ENCODE data around the gene PIK3AP1.
A peak's percentile ranks its signal among the peaks of the same experiment; 100 is the strongest.

PIK3AP1 gene

DNA sequence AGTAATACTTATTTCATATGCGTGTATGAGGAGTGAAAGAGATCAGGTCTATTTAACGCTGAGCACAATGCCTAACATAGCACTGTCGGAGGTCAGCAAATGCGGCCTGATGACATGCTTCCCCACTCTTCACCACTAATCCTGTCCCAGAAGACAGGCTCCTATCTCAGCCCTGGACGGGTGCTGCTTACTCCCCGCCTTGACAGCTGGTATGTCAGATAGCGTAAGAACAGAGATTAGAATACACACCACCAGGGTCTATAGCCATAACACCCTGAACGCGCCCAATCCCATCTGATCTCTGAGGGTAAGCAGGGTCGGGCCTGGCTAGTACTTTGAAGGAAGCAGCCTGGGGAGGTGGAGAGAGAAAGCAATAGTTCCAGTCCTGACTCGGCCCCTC lies 101.2 kb downstream of the PIK3AP1 start:
- no peak for DNase-seq (ENCODE audit: low read depth in 3 of 3, low spot score in 1 of 3)

- DNase-seq (ENCODE audit: low read depth in 3 of 3, low spot score in 1 of 3) = no peak
These were observed 101.7 kb downstream of the PIK3AP1 start for GRCh38 chr10:96618653-96619052.

- no peak for DNase-seq (ENCODE audit: low read depth in 3 of 3, low spot score in 1 of 3)
These were observed 103.4 kb downstream of the PIK3AP1 start for GRCh38 chr10:96616961-96617360.

- DNase-seq (ENCODE audit: low read depth in 3 of 3, low spot score in 1 of 3) = no peak
These were observed 105.8 kb downstream of the PIK3AP1 start for GRCh38 chr10:96614515-96614914.

DNA sequence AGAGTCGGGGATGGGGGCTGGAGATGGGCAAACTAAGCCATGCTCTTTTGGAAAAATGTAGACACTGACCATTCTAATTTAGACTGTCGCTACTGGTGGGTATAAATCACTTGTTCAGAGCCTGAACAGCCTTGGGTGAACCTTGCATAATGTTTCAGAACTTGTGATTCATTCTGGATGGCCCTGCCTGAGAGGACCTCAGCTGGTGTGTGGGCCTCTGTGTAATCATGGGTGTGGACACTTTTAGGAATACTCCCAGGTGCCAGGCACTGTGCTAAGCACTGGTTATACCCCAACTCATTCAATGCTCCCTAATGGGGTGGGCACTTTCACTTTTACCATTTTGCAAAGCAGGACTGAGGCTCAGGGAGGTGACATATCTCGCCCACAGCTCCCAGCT lies 106.7 kb downstream of the PIK3AP1 start:
- DNase-seq (ENCODE audit: low read depth in 3 of 3, low spot score in 1 of 3) = no peak

DNA sequence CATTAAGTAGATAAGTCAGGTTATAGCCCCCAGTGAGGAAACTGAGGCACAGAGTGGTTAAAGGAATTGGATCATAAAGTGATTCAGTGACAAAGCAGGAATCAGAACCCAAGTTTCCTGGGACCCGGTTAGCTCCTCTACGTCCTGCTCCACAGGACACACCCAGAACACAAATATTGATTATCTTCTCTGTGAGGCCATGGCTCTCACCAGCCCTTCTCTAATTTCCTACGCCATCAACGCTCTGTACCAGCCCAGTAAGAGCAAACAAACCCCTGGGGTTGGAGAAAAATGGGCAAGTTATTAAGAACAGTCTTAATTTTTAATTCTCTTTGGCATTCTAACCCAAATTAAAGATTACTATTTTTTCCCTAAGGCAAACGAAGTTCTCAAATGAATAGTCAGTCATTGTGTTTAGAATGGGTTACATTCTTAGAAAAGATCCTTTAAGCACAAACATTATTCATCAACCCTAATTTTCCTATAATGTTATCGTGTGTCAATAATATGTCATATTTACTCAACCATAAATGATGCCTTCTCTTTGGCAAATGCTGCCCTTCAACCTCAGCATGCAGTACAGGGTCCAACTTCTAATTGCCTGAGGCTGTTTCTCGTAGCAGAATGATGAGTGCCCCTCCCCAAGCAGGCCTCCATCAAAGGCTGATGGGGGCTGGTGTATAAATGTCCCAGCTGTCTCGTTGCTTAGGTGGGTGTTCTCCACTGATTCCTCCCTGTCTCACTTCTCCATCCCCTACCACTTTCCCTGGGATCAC lies 108.1 kb downstream of the PIK3AP1 start:
- DNase-seq (ENCODE audit: low read depth in 3 of 3, low spot score in 1 of 3) = no peak

DNA sequence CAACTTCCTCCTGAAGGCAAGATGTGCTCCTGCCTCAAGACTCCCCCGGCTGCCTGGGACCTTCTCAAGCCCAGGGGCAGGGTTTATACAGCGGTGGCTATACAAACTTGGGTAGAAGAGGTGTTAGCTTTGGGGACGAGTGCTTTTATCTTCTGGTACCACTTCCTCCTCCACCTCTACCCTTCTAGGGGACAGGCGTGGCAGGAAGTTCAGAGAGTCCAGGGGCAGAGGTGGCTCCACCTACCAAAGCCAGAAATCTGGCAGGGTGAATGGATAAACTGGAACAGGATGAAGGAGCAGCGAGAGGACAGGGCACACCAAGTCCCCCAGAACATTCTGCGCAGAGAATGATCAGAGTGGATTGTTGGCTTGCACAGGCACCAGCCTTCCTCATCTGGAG lies 109.5 kb downstream of the PIK3AP1 start:
- no peak for DNase-seq (ENCODE audit: low read depth in 3 of 3, low spot score in 1 of 3)

DNA sequence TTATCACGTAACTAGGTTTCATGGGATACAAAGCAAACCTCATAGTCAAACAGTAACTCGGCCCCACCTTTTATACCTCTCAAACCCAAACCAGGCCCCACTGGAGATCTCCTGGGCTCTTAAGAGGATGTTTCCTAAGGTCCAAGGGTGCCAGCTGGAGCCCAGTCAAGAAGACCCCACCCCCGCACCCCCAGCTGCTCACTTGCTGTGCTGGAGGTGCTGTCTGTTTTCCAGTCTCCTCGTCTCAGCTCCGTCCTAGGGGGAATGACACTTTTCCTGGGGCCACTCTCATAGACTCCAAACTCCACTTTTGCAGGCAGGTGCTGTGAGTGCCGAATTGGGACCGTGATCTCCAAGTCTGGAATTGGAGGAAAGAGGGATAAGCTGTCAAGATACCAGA lies 110.8 kb downstream of the PIK3AP1 start:
- DNase-seq (ENCODE audit: low read depth in 3 of 3, low spot score in 1 of 3) = no peak

DNA sequence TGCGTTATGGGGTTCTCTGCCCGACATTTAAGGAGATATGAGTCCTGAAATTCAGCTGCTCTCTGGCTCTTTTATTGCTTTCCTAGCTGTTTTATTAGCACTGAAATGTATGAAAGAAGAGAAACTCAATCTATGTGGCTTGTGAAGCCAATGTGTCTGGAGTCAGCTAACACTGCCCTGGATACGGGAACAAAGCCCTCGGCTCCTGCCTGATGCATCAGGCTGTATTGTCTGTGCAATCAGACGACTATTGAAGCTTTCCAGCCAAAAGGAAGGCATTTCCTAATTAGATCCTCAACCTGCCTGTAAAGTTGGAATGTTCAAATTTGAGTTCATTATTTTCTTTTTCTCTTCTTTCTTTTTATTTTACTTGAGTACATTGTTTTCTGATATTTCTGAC lies 111.5 kb downstream of the PIK3AP1 start:
- DNase-seq (ENCODE audit: low read depth in 3 of 3, low spot score in 1 of 3) = no peak

GRCh38 chr10:96608262-96608661 lies 112.1 kb downstream of the PIK3AP1 start:
- DNase-seq (ENCODE audit: low read depth in 3 of 3, low spot score in 1 of 3) = no peak

DNA sequence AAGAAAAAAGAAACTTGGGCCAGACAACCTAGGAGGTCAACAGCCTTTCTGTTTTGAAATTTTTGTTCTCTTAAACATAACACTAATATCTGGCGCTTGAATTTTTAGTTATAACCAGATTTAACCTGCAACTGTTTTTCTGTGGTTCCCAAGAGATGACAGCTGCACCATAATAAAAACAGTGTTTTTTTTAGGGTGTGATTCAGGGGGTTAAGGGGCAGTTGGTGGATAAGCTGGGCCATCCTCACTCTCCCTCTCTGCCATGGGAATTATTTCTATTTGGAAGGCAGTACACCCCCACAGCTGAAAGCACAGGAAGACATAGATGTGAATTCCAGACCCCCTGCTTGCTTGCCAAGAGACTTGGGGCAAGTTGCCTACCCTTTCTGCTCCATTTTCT lies 113.4 kb downstream of the PIK3AP1 start:
- DNase-seq (ENCODE audit: low read depth in 3 of 3, low spot score in 1 of 3) = no peak

DNA sequence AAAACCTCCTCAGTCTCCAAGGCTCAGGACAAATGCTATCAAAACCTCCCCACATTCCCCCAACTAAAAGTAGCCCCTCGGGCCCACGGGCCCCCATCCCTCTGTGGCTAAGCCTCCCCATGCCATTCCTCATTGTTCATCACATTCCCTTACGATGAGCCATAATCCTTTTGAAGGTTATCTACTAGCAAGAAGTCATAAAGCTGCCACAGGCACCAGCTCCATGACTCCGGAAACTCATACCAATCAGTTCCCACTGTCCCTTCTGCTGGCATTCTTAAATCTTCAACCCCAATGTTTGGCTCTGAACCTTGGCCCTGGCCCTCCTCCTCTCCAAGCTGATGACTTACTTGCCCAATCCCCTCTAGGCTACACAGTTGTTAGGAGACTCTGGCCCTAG lies 114.1 kb downstream of the PIK3AP1 start:
- no peak for DNase-seq (ENCODE audit: low read depth in 3 of 3, low spot score in 1 of 3)

DNA sequence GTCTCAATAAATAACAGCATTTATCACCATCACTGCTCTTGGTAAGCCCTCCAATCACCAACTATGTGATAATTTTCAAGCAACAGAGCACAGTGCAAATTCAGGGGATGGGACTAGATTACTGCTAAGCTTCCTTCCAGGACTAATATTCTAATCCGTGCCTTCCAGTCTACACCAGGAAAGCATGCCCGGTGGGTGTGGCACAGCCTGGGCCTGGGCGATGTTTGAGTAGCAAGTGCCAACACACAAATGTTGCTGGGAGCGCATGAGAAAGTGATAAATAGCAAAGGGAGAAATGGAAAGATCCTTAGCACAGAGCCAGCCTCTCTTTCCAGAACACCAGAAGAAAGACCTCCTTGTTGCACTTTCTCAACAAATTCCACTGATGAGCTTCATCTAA lies 120.0 kb downstream of the PIK3AP1 start:
- no peak for DNase-seq (ENCODE audit: low read depth in 3 of 3, low spot score in 1 of 3)

DNA sequence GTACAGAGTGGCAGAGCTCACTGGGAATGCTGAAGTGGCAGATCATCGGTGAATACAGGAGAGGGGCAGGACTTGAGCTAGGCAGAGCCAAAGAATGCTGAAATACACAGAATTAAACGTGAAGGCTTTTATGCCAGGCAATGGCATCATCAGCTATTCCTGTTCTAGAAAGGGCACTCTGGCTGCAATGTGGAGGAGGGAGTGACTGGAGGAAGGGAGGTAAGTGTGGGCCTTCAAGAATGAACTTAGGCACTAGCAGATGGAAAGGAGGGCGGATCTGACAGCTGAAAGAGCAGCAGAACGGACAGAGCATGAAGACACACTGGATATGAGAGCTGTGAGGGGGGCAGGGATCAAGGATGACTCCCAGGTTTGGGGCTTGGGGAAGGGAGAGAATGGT lies 121.5 kb downstream of the PIK3AP1 start:
- no peak for DNase-seq (ENCODE audit: low read depth in 3 of 3, low spot score in 1 of 3)

DNA sequence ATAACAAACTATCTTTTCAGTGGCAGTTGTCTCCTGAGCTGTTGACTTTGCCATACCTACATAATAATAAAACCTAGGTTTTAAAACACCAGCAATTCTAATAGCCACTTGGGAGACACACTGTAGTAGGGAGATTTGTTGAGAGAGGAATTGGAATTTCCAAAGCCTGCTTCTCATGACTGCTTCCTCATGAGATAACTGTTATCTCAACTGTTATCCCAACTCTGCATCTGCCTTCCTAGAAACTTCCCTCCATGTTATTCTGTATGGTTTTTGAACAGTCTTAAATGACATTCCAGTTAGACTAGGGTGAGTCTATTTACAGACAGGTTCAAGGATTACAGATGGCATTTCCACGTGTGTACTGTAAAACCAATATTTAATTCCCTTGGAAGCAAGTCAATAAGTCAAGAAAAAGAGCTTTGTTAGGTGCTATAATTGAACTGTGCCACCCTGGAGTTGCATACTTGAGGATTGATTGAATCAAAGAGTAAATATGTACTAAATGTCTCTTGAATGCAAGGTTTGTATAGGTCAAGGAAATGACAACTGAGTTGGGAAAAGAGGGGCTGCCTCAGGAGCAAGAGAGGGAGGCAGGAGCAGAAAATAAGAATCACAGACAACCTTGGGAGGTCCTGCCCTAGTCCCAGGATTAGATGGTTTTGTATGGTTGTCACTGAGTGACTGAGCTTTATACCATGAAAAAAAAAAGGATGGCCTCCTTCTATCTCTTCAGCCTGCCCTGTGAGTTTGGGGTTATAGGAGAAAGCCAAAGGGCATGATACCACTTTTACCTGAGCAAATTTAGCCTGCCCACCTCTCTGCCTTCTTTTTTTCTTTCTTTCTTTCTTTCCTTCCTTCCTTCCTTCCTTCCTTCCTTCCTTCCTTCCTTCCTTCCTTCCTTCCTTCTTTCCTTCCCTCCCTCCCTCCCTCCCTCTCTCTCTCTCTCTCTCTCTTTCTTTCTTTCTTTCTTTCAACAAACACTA lies 123.6 kb downstream of the PIK3AP1 start:
- DNase-seq (ENCODE audit: low read depth in 3 of 3, low spot score in 1 of 3) = no peak

- DNase-seq (ENCODE audit: low read depth in 3 of 3, low spot score in 1 of 3) = no peak
These were observed 124.6 kb downstream of the PIK3AP1 start for GRCh38 chr10:96595741-96596140.

DNA sequence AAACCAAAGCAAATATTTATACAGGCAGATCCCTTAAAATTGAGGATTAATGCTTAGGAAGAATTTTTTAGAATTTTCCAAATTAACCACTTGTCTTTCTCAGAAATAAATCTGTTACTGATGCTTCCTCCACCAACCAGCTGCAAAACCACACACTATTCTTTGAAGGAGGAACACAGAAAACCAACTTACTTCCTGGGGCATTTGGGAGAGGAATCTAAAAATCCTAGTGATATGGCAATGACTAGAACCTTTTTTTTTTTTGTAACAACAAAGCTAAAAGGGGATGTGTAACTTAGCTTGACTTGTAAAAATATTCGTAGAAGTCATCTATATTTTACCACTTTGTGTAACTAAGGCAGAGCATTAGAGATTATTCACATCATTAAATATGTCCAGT lies 128.4 kb downstream of the PIK3AP1 start:
- no peak for DNase-seq (ENCODE audit: low read depth in 3 of 3, low spot score in 1 of 3)

DNA sequence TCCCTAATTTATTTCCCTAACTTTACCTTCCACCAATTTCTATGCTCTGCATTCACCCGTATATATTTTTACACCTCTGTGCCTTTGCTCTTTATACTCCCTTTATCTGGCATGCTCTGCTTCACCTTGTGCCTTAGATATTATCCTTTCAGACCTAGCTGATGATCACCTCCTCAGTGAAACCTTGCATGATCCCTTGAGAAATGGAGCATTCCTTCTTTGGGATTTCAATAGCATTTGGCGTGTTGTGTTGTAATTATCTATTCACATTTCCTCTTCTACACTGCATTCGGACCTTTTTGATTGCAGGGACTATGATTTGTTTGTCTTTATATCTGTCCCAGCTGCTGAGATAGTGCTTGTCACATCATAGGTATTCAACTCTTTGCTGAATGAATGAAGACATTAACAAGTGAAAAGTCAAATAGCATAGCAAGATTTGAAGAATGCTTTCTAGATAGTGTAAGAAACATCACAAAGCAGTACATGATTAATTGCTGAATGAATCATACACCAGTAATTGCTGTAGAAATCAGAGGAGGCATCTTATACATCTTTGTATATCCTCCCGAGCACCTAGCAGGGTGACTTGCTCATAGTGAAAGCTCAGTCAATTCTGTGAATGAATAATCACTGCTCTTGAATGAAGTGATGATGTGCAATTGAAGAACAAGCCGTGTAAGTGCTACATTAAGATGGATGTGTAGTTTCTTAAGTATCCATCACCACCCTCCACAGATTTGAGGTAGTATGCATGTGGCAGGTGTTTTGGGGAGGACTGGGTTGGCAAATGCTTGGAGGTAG lies 131.5 kb downstream of the PIK3AP1 start:
- DNase-seq (ENCODE audit: low read depth in 3 of 3, low spot score in 1 of 3) = no peak

DNA sequence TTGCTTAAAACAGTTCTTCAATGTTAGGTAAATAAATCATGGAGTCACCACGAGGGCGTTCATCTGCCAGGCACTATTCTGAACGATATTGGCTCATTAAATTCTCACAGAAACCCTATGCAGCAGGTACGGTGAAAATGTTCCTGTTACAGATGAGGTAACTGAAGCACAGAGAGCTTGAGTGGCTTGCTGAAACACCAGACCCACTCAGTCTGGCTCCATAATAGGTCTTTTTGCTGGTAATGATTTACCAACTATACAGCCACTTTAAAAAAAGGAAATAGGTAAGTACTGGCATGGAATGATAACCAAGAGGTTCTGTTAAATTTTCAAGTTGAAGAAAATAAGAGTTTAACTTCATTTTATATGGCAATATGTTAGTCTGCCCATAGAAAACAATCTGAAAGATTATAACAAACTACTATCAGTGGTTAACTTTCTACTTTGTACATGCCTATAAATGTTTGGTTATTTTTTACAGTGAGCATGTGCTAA lies 132.2 kb downstream of the PIK3AP1 start:
- DNase-seq (ENCODE audit: low read depth in 3 of 3, low spot score in 1 of 3) = no peak

DNA sequence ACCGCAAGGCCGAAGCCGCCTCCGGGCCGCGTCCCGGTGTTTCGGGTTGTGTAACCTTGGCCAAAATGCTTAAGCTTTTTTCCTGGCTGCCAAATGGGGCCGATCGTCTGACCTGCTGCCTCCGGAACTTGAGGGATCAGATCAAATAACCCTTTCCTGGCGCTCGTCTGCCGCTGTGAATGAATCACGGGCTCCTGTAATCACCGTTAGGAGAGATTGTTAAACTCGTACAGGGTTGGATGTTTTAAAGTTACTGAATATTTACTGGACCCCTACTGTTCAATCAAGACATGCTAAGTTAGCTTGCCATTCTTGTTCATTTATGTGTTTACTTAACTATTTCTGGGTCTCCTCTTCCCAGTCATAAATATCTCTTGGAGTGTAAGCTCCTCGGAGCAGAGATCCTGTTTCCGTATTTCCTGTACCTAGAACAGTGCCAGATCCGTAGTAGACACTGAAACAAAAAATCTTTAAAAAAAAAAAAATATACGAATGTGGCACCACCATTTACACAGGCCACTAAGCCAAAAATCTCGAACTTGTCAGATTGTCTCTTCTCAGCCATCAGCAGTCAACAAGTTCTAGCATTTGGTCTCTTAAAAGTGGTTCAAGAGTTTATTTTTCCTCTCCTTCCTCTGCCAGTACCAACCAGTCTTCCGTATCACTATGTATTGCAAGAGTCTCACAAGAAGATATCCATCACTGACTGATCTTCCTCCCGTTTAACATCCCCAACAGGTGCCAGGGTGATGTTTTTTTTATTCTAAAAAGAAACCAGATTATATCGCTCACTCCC lies 132.9 kb downstream of the PIK3AP1 start:
- DNase-seq (ENCODE audit: low read depth in 3 of 3, low spot score in 1 of 3) = peak in 1 of 3 donors; percentile 37
